Mammary epithelial cell (primary cell): ENCODE results near the gene PGR.
A peak's percentile ranks its signal among the peaks of the same experiment; 100 is the strongest.

Source experiments
- CTCF ChIP-seq, 2 donors: IDR thresholded peaks in 1 of 2; conservative IDR thresholded peaks in 1 of 2; 2 replicates each; pipeline ENCODE4 v1.5.1; 2011 to 2012; ENCODE audit warnings: inconsistent platforms in 2 of 2, low read length in 2 of 2, mild to moderate bottlenecking in 2 of 2, control low read depth in 1 of 2, low read depth in 1 of 2; ENCODE audit not compliant: insufficient read depth in 1 of 2; ENCODE audit errors: extremely low read depth in 1 of 2
- EZH2 ChIP-seq: IDR thresholded peaks from 2 replicates; pipeline ENCODE4 v1.6.1; 2012; ENCODE audit warnings: low read length, inconsistent platforms, borderline replicate concordance

- no peak for TF ChIP-seq CTCF (conservative IDR thresholded peaks at IDR 0.05 in 1 of 2, IDR thresholded peaks at IDR 0.05 in 1 of 2; ENCODE audit: extremely low read depth in 1 of 2, insufficient read depth in 1 of 2, low read depth in 1 of 2, low read length in 2 of 2)
- TF ChIP-seq EZH2: peak; percentile 94
Observed at GRCh38 chr11:101128571-101129202, 926 bp downstream of the PGR start.
